ENCODE results near the gene SETX. TPM values are rescaled to one million over a fixed set of nuclear protein-coding genes. Genes with fewer than 3 reads are reported as not detected.

Gene SETX
- total and polyA plus RNA-seq, 2 of the 13 experiments (the other 11 are each of a cell fraction or from before 2014, with no cell fraction given): 13.2 to 39.0 TPM

DNA sequence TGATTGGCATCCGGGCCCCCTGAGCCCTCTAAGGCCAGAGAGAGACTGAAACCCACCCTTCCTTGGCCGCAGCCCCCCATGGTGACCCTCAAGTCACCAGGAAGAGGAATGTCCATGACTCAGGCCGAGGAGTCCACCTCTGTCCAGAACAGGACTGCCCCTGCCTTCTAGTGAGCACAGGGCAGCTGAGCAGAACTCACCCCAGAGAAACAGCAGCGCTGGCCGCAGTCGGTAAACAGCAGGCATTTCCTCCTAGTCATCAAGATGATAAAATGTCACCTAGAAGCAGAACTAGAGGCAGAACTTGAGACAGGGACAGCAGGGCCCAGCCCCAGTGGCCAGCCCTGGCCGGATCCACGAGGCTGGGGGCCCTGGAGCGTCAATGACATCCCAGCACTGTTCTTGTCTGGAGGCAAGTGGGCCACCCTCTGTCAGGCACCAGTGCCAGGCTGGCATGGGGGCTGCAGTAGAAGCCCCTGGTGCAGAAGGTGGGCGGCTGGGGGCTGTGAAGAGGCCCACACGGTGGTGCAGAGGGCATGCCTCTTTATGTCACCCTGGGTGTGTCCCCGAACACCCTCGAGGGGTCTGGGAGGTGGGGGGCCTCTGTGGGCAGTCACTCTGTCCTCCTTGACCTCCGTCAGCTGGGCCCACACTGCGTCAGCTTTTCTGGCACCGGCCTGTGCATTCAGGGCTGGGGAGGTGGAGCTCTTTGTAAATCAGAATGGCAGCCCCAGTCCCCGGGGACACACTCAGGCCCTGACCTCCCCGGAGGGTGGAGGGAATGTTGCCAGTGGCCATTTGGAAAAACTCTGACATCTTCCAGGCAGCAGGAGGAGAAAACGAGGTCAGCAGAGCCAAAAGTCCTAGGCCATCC lies 110.0 kb downstream of the SETX start:
- Histone ChIP-seq H4K20me1 (ENCODE audit: insufficient read depth, low read length) (no peaks in the 10 kb centered on the region), H3K4me1 (ENCODE audit: insufficient read depth, low read length) (peaks cover 16% of the 10 kb centered on the region), H3K9me3 (ENCODE audit: low read length) (no peaks in the 10 kb centered on the region), H2AFZ (ENCODE audit: low read length) (no peak overlapping the region), H3K36me3 (replicated peaks in 1 of 2; ENCODE audit: control insufficient read depth in 1 of 2, insufficient read depth in 2 of 2, low read length in 2 of 2) (no peaks in the 10 kb centered on the region), H3K27ac (ENCODE audit: extremely low read length, insufficient read depth, low read length) (no peak overlapping the region), H3K4me2 (ENCODE audit: low read depth, low read length) (no peak overlapping the region), H3K9ac (ENCODE audit: insufficient read depth, low read depth, low read length) (no peak overlapping the region), H3K27me3 (ENCODE audit: control insufficient read depth in 1 of 2, insufficient read depth in 2 of 2, low read length in 2 of 2) (peaks cover 14 to 58% of the 10 kb centered on the region in 2 experiments; a peak in 4 of 5 replicates), H3K4me3 (replicated peaks in 1 of 3; ENCODE audit: insufficient read depth in 1 of 3, low read depth in 2 of 3, low read length in 3 of 3) (no peak overlapping the region), H3K79me2 (ENCODE audit: insufficient read depth, low read length) (no peaks in the 10 kb centered on the region)
- no peak for DNase-seq (ENCODE audit: low spot score)
- intact Hi-C loops (cut with micrococcal nuclease; ENCODE audit: unreplicated experiment): loop anchor here (5.0 kb wide), 1 partner anchor 483 kb away; no protein-coding TSS in a partner anchor
- no TSS peak for BruUV-seq (replicated peaks)
- TF ChIP-seq PCBP1 (IDR thresholded peaks at IDR 0.05; ENCODE audit: borderline replicate concordance, low read depth, low read length) (no peak), PRPF4 (IDR thresholded peaks at IDR 0.05; ENCODE audit: low read depth, low read length, poor library complexity, severe bottlenecking) (no peak), ZNF605 (CRISPR knock-in tag; IDR thresholded peaks at IDR 0.05) (no peak), TBP (CRISPR knock-in tag; IDR thresholded peaks at IDR 0.05) (no peak), ZNF747 (CRISPR knock-in tag; IDR thresholded peaks at IDR 0.05; ENCODE audit: borderline replicate concordance) (no peak), ZNF576 (CRISPR knock-in tag; IDR thresholded peaks at IDR 0.05) (no peak), ZNF343 (CRISPR knock-in tag; IDR thresholded peaks at IDR 0.05) (no peak), ELF4 (CRISPR knock-in tag; IDR thresholded peaks at IDR 0.05; ENCODE audit: borderline replicate concordance) (no peak), HHEX (CRISPR knock-in tag; IDR thresholded peaks at IDR 0.05) (no peak)
- WGBS (ENCODE audit: low lambda C conversion rate): 9% methylated on average over 10 of the region's 19 CpGs
- no peak for FAIRE-seq
- POLR2A ChIA-PET: no interaction called here
- CTCF ChIA-PET (ENCODE audit: low intra/inter-chr PET ratio, low total read pairs): no interaction called here
- in situ Hi-C loops (cut with HindIII; ENCODE audit: extremely low pct_ligation_motif_present, low pct_unique_long_range_greater_than_20kb): loop anchor here (25.0 kb wide), 1 partner anchor 658 kb away; no protein-coding TSS in a partner anchor
- ATAC-seq: no peak
